B cell (primary cell): ENCODE measurements around the gene MAP7D1. TPM values are rescaled to one million over a fixed set of nuclear protein-coding genes. Genes with fewer than 3 reads are reported as not detected.

Source experiments
- ATAC-seq: fragments of 200-7000 bp; cut with Tn5 transposase; one replicate; pipeline ENCODE4 v1.10.0; 2021; ENCODE audit warnings: low read depth, mild to moderate bottlenecking, moderate number of reproducible peaks, moderate library complexity
- CTCF ChIA-PET: fragments of 350-600 bp; sonication (Branson Sonifier 250); formaldehyde crosslinking; loops from one replicate; lab custom pipeline; 2021; ENCODE audit warnings: antibody characterized with exemption, inconsistent platforms; lab: Charles Lee
- POLR2A ChIA-PET: fragments of 350-600 bp; sonication (Branson Sonifier 250); formaldehyde crosslinking; loops from one replicate; lab custom pipeline; 2021; ENCODE audit warnings: antibody characterized with exemption; lab: Charles Lee
- DNase-seq: peaks from one replicate; pipeline ENCODE4 v3.0.0; 2013
- H2AFZ ChIP-seq: 2 replicates; pipeline ENCODE4 v1.6.1; 2012; ENCODE audit warnings: mild to moderate bottlenecking, low read depth, low read length; ENCODE audit not compliant: insufficient read depth, poor library complexity, severe bottlenecking
- H3K27ac ChIP-seq, 2 donors: 1 replicate in 1 of 2; 2 replicates in 1 of 2; pipeline ENCODE4 v1.5.1; 2012 to 2013; ENCODE audit warnings: low read length in 2 of 2, mild to moderate bottlenecking in 2 of 2, moderate library complexity in 1 of 2
- H3K27me3 ChIP-seq, 4 experiments: fragments of 200-600 bp in 1 of 4; sonication (generic) in 1 of 4; replicated peaks in 1 of 4; 1 replicate in 2 of 4; 2 replicates in 2 of 4; pipeline versions ENCODE4 v1.6.1 to v1.7.0; 2013 to 2016; ENCODE audit warnings: low read length in 3 of 4, mild to moderate bottlenecking in 2 of 4, mixed read lengths in 1 of 4, moderate library complexity in 1 of 4; ENCODE audit not compliant: insufficient read depth in 4 of 4, control insufficient read depth in 3 of 4; ENCODE audit errors: control extremely low read depth in 1 of 4
- H3K36me3 ChIP-seq, 2 experiments: replicated peaks in 1 of 2; 1 replicate in 1 of 2; 2 replicates in 1 of 2; pipeline versions ENCODE4 v1.6.1 to v1.7.1; 2013; ENCODE audit warnings: low read length in 1 of 2; ENCODE audit not compliant: insufficient read depth in 2 of 2, control insufficient read depth in 1 of 2; ENCODE audit errors: control extremely low read depth in 1 of 2, extremely low read depth in 1 of 2
- H3K4me1 ChIP-seq, 2 donors: fragments of 200-600 bp in 1 of 2; sonication (generic) in 1 of 2; 1 replicate in 1 of 2; 2 replicates in 1 of 2; pipeline versions ENCODE4 v1.5.1 to v1.6.1; 2013 to 2017; ENCODE audit warnings: low read length in 2 of 2; ENCODE audit not compliant: control insufficient read depth in 2 of 2, insufficient read depth in 2 of 2
- H3K4me2 ChIP-seq: replicated peaks from 2 replicates; pipeline ENCODE3; 2012; ENCODE audit warnings: mild to moderate bottlenecking, low read depth, low read length; ENCODE audit not compliant: poor library complexity, severe bottlenecking
- H3K4me3 ChIP-seq, 5 experiments: fragments of 200-600 bp in 1 of 5; sonication (generic) in 1 of 5; 1 replicate in 3 of 5; 2 replicates in 2 of 5; pipeline versions ENCODE4 v1.5.1 to v1.7.0; 2011 to 2016; ENCODE audit warnings: low read length in 4 of 5, mild to moderate bottlenecking in 4 of 5, low read depth in 2 of 5, control low read depth in 1 of 5, moderate library complexity in 1 of 5; ENCODE audit not compliant: insufficient read depth in 1 of 5; ENCODE audit errors: control extremely low read depth in 1 of 5, extremely low read depth in 1 of 5
- H3K79me2 ChIP-seq: fragments of 200-600 bp; sonication (generic); one replicate; pipeline ENCODE4 v1.6.0; 2016; ENCODE audit warnings: low read length; ENCODE audit not compliant: control insufficient read depth, insufficient read depth
- H3K9ac ChIP-seq: fragments of 200-600 bp; sonication (generic); 2 replicates; pipeline ENCODE4 v1.6.1; 2017; ENCODE audit warnings: mild to moderate bottlenecking, low read length, moderate library complexity
- H3K9me3 ChIP-seq, 3 donors: one replicate each; pipeline versions ENCODE4 v1.6.1 to v1.7.1; 2013; ENCODE audit warnings: low read length in 2 of 3; ENCODE audit not compliant: control insufficient read depth in 2 of 3, insufficient read depth in 1 of 3; ENCODE audit errors: control extremely low read depth in 1 of 3
- H4K20me1 ChIP-seq: 2 replicates; pipeline ENCODE4 v1.6.0; 2012; ENCODE audit warnings: mild to moderate bottlenecking, low read length; ENCODE audit not compliant: insufficient read depth, control insufficient read depth, poor library complexity, severe bottlenecking
- H3K27ac Mint-ChIP-seq: one replicate; pipeline ENCODE4 v1.8.0; 2021; ENCODE audit warnings: mixed read lengths
- H3K27me3 Mint-ChIP-seq: one replicate; pipeline ENCODE4 v1.8.0; 2021; ENCODE audit warnings: mixed read lengths
- H3K4me1 Mint-ChIP-seq: one replicate; pipeline ENCODE4 v1.8.0; 2021; ENCODE audit warnings: mixed read lengths
- H3K4me3 Mint-ChIP-seq: one replicate; pipeline ENCODE4 v1.8.0; 2021; ENCODE audit warnings: mixed read lengths
- H3K9me3 Mint-ChIP-seq: one replicate; pipeline ENCODE4 v1.8.0; 2022; ENCODE audit warnings: mixed read lengths; ENCODE audit not compliant: insufficient read depth
- CTCF ChIP-seq: fragments of 200-600 bp; IDR thresholded peaks from one replicate; pipeline ENCODE4 v1.8.0; 2022; ENCODE audit warnings: antibody characterized with exemption, mild to moderate bottlenecking
- EZH2 ChIP-seq: IDR thresholded peaks from 2 replicates; pipeline ENCODE4 v1.6.1; 2012; ENCODE audit warnings: borderline replicate concordance, low read depth, mild to moderate bottlenecking, moderate library complexity, low read length; ENCODE audit not compliant: insufficient read depth, poor library complexity, severe bottlenecking
- WGBS: methylation state at CpG from one replicate; pipeline ENCODE4 v1.1.5; 2013; ENCODE audit warnings: missing lambda C conversion rate; ENCODE audit not compliant: insufficient coverage; 5-methylcytosine and 5-hydroxymethylcytosine counted together
- intact Hi-C: fragments of 100-400 bp; cut with micrococcal nuclease; formaldehyde crosslinking; loops from one replicate; pipeline ENCODE4 v1.10.0; 2022
- polyA plus RNA-seq: library from polyadenylated mRNA; depleted of rRNA; stranded (reverse); fragments of >200 nt; gene quantifications from 2 replicates; pipeline ENCODE4 v1.2.3, GENCODE V29; 2012
- total RNA-seq, 2 donors: library from RNA; stranded (reverse); fragments of 120-200 nt in 1 of 2; gene quantifications; 1 replicate in 1 of 2; 2 replicates in 1 of 2; pipeline versions ENCODE4 v1.2.3 to v1.2.4, GENCODE V29; 2013 to 2022

Gene MAP7D1
- total and polyA plus RNA-seq, 2 donors (not counting 1 experiment from before 2014, with no cell fraction given), result 44.2 to 65.2 TPM

GRCh38 chr1:36170643-36171412, 14.9 kb downstream of the MAP7D1 start:
- no peaks in the 10 kb centered on the region for H3K9me3 Mint-ChIP-seq
- no peak overlapping the region for H3K9ac ChIP-seq
- DNase-seq (no peak), ATAC-seq (no peak)
- intact Hi-C loops, result no loop called here
- POLR2A ChIA-PET, result no interaction called here
- H3K9me3 ChIP-seq, result no peaks in the 10 kb centered on the region
- H3K79me2 ChIP-seq, result peaks cover 46% of the 10 kb centered on the region
- H3K27me3 ChIP-seq, result no peaks in the 10 kb centered on the region
- H3K27me3 Mint-ChIP-seq, result no peaks in the 10 kb centered on the region
- H3K36me3 ChIP-seq, result peaks cover 5 to 50% of the 10 kb centered on the region in 2 experiments
- no peak overlapping the region for H3K27ac ChIP-seq
- peaks cover 11 to 13% of the 10 kb centered on the region in 2 donors for H3K4me1 ChIP-seq
- no peak for TF ChIP-seq CTCF
- no peak for TF ChIP-seq EZH2
- H2AFZ ChIP-seq, result no peak overlapping the region
- CTCF ChIA-PET, result interaction anchor here (0.5 kb wide), 1 partner anchor 63 kb away, joined by 5 read pairs; no protein-coding TSS in a partner anchor
- H4K20me1 ChIP-seq, result peaks cover 43% of the 10 kb centered on the region
- peaks cover 23% of the 10 kb centered on the region for H3K4me1 Mint-ChIP-seq
- no peak overlapping the region for H3K4me3 Mint-ChIP-seq
- H3K4me2 ChIP-seq, result no peak overlapping the region
- 96% methylated on average over 6 of the region's 12 CpGs for WGBS
- no peak overlapping the region for H3K4me3 ChIP-seq
- no peak overlapping the region for H3K27ac Mint-ChIP-seq

- Mint-ChIP-seq H3K9me3 (no peaks in the 10 kb centered on the region), H3K27me3 (no peaks in the 10 kb centered on the region), H3K4me3 (no peak overlapping the region), H3K4me1 (peaks cover 19% of the 10 kb centered on the region), H3K27ac (no peak overlapping the region)
- ATAC-seq (no peak), DNase-seq (no peak)
- Histone ChIP-seq H3K27me3 (no peaks in the 10 kb centered on the region), H3K9me3 (no peaks in the 10 kb centered on the region), H3K79me2 (peaks cover 33% of the 10 kb centered on the region), H2AFZ (no peak overlapping the region), H4K20me1 (peaks cover 36% of the 10 kb centered on the region), H3K4me3 (no peak overlapping the region), H3K4me2 (no peak overlapping the region), H3K4me1 (peaks cover 11 to 13% of the 10 kb centered on the region in 2 donors), H3K27ac (no peak overlapping the region), H3K36me3 (peaks cover 5 to 60% of the 10 kb centered on the region in 2 experiments), H3K9ac (no peak overlapping the region)
- TF ChIP-seq CTCF, result no peak
- no peak for TF ChIP-seq EZH2
- 98% methylated on average over 21 of the region's 21 CpGs for WGBS
- CTCF ChIA-PET, result interaction anchor here (2.5 kb wide), 1 partner anchor 16 kb away, joined by 10 read pairs; no protein-coding TSS in a partner anchor
- intact Hi-C loops, result no loop called here
- POLR2A ChIA-PET, result no interaction called here
These were observed 16.2 kb downstream of the MAP7D1 start for GRCh38 chr1:36172017-36172747.
